Loucy (cell line): ENCODE data around the gene ELP6.

Source experiments
- H2AFZ ChIP-seq: fragments of 200-600 bp; sonication (generic); 2 replicates; pipeline ENCODE4 v1.6.0; 2016; ENCODE audit warnings: antibody characterized with exemption, mild to moderate bottlenecking, low read length, moderate library complexity
- H3F3A ChIP-seq: fragments of 200-600 bp; 2 replicates; pipeline ENCODE4 v1.6.0; 2016; ENCODE audit warnings: antibody characterized with exemption, low read depth, mild to moderate bottlenecking
- H3K27me3 ChIP-seq: fragments of 200-600 bp; sonication (generic); 2 replicates; pipeline ENCODE4 v1.6.1; 2014; ENCODE audit warnings: low read length, mild to moderate bottlenecking; ENCODE audit not compliant: insufficient read depth, poor library complexity, severe bottlenecking
- H3K36me3 ChIP-seq: fragments of 200-600 bp; sonication (generic); 2 replicates; pipeline ENCODE4 v1.6.1; 2016; ENCODE audit warnings: low read length; ENCODE audit not compliant: insufficient read depth
- H3K4me1 ChIP-seq: fragments of 200-600 bp; sonication (generic); 2 replicates; pipeline ENCODE4 v1.5.1; 2014; ENCODE audit warnings: low read length, mild to moderate bottlenecking; ENCODE audit not compliant: insufficient read depth, poor library complexity, severe bottlenecking
- H3K4me2 ChIP-seq: fragments of 200-600 bp; sonication (generic); 2 replicates; pipeline ENCODE4 v1.6.0; 2014; ENCODE audit warnings: antibody characterized with exemption, low read length, low read depth, mild to moderate bottlenecking; ENCODE audit not compliant: poor library complexity, severe bottlenecking
- H3K4me3 ChIP-seq: fragments of 200-600 bp; sonication (generic); 2 replicates; pipeline ENCODE4 v1.5.1; 2014; ENCODE audit warnings: low read length, mild to moderate bottlenecking, mixed read lengths; ENCODE audit not compliant: poor library complexity, severe bottlenecking
- H3K79me2 ChIP-seq: fragments of 200-600 bp; sonication (generic); 2 replicates; pipeline ENCODE4 v1.6.1; 2014; ENCODE audit warnings: low read length; ENCODE audit not compliant: insufficient read depth
- H3K9ac ChIP-seq: fragments of 200-600 bp; sonication (generic); 2 replicates; pipeline ENCODE4 v1.6.0; 2014; ENCODE audit warnings: mild to moderate bottlenecking, low read depth, low read length, moderate library complexity; ENCODE audit not compliant: poor library complexity, severe bottlenecking
- H3K9me2 ChIP-seq: fragments of 200-600 bp; sonication (generic); replicated peaks from 2 replicates; pipeline ENCODE4 v1.6.1; 2016; ENCODE audit warnings: low read depth, low read length, mixed read lengths
- H3K9me3 ChIP-seq: fragments of 200-600 bp; sonication (generic); 2 replicates; pipeline ENCODE4 v1.6.1; 2014; ENCODE audit warnings: mild to moderate bottlenecking, antibody characterized with exemption, low read length, low read depth; ENCODE audit not compliant: insufficient read depth
- H4K20me1 ChIP-seq: fragments of 200-600 bp; sonication (generic); 2 replicates; pipeline ENCODE4 v1.6.0; 2014; ENCODE audit warnings: antibody characterized with exemption, low read length, mild to moderate bottlenecking; ENCODE audit not compliant: insufficient read depth, poor library complexity, severe bottlenecking
- EZH2phosphoT487 ChIP-seq: fragments of 200-600 bp; IDR thresholded peaks from 2 replicates; pipeline ENCODE4 v1.6.1; 2018; ENCODE audit warnings: antibody characterized with exemption, mild to moderate bottlenecking, moderate library complexity, borderline replicate concordance
- TF ChIP-seq, protein P1 (sequence below): fragments of 200-600 bp; sonication (generic); conservative IDR thresholded peaks from 2 replicates; pipeline ENCODE4 v1.5.1; 2014; ENCODE audit warnings: mild to moderate bottlenecking, antibody characterized with exemption, low read length

Gene ELP6

DNA sequence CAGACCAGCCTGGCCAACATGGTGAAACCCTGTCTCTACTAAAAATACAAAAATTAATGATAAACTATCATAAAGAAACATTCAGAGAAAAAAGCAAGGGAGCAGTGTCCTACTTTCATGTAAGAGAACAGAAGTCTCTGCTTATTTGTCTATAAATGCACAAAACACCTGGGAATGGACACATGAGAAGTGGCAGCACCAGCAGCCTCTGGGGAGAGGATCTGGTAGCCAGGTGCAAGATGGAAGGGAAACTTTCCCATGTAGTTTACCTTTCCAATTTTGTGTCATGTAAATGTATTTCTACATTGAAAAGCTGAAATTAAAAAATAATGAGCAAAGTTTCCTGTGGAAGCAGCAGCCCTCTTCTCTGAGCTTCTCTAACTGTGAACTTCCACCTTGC is 56.5 kb downstream of the ELP6 start:
- Histone ChIP-seq H3K4me1 (no peaks in the 10 kb centered on the region), H3K27me3 (no peaks in the 10 kb centered on the region), H3K4me3 (no peak overlapping the region), H3K79me2 (peaks cover 62% of the 10 kb centered on the region), H4K20me1 (peaks cover 8% of the 10 kb centered on the region), H3K36me3 (no peaks in the 10 kb centered on the region), H3K9me2 (no peaks in the 10 kb centered on the region), H3K4me2 (no peak overlapping the region), H3F3A (no peaks in the 10 kb centered on the region), H3K9me3 (no peaks in the 10 kb centered on the region), H3K9ac (no peak overlapping the region), H2AFZ (no peak overlapping the region)
- TF ChIP-seq, protein P1, sequence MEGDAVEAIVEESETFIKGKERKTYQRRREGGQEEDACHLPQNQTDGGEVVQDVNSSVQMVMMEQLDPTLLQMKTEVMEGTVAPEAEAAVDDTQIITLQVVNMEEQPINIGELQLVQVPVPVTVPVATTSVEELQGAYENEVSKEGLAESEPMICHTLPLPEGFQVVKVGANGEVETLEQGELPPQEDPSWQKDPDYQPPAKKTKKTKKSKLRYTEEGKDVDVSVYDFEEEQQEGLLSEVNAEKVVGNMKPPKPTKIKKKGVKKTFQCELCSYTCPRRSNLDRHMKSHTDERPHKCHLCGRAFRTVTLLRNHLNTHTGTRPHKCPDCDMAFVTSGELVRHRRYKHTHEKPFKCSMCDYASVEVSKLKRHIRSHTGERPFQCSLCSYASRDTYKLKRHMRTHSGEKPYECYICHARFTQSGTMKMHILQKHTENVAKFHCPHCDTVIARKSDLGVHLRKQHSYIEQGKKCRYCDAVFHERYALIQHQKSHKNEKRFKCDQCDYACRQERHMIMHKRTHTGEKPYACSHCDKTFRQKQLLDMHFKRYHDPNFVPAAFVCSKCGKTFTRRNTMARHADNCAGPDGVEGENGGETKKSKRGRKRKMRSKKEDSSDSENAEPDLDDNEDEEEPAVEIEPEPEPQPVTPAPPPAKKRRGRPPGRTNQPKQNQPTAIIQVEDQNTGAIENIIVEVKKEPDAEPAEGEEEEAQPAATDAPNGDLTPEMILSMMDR: no peak
- TF ChIP-seq EZH2phosphoT487: no peak

DNA sequence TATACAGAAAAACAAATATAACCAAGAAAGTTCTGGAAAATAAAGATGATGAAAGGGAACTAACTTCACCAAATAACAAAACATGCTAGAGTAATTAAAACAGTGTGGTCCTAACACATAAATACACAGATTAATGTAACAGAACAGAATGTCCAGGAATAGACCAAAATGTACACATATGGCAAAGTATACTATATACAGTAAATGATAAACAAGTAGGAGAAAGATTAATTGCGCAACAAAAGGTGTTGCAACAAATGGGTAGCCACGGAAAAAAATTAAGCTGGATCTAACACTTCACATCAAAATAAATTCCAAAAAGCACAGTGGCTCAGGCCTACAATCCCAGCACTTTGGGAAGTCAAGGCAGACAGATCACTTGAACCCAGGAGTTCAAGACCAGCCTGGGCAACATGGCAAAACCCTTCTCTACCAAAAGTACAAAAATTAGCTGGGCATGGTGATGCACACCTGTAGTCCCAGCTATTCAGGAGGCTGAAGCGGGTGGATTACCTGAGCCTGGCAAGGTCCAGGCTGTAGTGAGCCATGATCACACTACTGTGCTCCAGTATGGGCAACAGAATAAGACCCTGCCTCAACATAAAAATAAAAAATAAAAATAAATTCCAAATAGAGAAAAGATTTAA is 57.6 kb downstream of the ELP6 start:
- Histone ChIP-seq H3K79me2 (peaks cover 62% of the 10 kb centered on the region), H2AFZ (no peak overlapping the region), H3K36me3 (no peaks in the 10 kb centered on the region), H3K4me2 (no peak overlapping the region), H3K9me3 (no peaks in the 10 kb centered on the region), H3K27me3 (no peaks in the 10 kb centered on the region), H3F3A (no peaks in the 10 kb centered on the region), H4K20me1 (peaks cover 8% of the 10 kb centered on the region), H3K9me2 (no peaks in the 10 kb centered on the region), H3K9ac (no peak overlapping the region), H3K4me3 (no peak overlapping the region), H3K4me1 (no peaks in the 10 kb centered on the region)
- TF ChIP-seq EZH2phosphoT487: no peak
- TF ChIP-seq, protein P1: no peak

DNA sequence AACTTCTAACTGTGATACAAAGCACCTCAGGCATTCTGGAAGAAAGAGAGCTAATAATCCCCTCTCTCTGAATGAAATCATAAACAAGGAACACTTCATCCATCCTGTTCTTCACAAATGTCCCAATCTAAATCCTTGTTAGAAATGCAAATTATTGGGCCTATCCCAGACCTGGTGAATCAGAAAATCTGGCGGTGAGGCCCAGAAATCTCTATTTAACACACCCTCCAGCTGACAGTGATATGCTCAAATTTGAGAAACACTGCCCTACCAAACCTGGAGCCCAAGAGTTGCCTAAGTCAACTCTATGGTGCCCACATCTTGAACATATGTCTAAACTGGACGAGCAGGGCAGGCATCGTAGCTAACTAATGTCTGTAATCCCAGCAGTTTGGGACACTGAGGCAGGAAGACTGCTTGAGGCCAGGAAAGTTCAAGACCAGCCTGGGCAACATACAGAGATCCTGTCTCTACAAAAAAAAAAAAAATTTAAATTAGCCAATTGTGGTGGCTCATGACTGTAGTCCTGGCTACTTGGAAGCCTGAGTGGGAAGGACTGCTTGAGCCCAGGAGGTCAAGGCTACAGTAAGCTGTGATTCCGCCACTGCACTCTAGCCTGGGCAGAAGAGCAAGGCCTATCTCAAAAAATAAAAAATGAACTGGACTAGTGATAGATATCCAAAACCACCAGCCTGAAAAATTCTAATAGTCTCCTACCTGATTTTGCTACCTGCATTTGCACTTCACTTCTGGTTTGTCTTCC is 60.9 kb downstream of the ELP6 start:
- TF ChIP-seq, protein P1: no peak
- TF ChIP-seq EZH2phosphoT487: no peak
- peaks cover 8% of the 10 kb centered on the region for H4K20me1 ChIP-seq
- no peaks in the 10 kb centered on the region for H3F3A ChIP-seq
- no peak overlapping the region for H3K9ac ChIP-seq
- no peaks in the 10 kb centered on the region for H3K27me3 ChIP-seq
- H3K4me2 ChIP-seq: no peak overlapping the region
- no peak overlapping the region for H3K4me3 ChIP-seq
- H3K36me3 ChIP-seq: no peaks in the 10 kb centered on the region
- H2AFZ ChIP-seq: no peak overlapping the region
- no peaks in the 10 kb centered on the region for H3K9me2 ChIP-seq
- peaks cover 76% of the 10 kb centered on the region for H3K79me2 ChIP-seq
- H3K4me1 ChIP-seq: no peaks in the 10 kb centered on the region
- no peaks in the 10 kb centered on the region for H3K9me3 ChIP-seq
